ENCODE data around the gene PLOD1. TPM values are rescaled to one million over a fixed set of nuclear protein-coding genes. Genes with fewer than 3 reads are reported as not detected.

PLOD1 gene
- total and polyA plus RNA-seq, 12 donors = 37.1 to 133 (median 79.9) TPM

DNA sequence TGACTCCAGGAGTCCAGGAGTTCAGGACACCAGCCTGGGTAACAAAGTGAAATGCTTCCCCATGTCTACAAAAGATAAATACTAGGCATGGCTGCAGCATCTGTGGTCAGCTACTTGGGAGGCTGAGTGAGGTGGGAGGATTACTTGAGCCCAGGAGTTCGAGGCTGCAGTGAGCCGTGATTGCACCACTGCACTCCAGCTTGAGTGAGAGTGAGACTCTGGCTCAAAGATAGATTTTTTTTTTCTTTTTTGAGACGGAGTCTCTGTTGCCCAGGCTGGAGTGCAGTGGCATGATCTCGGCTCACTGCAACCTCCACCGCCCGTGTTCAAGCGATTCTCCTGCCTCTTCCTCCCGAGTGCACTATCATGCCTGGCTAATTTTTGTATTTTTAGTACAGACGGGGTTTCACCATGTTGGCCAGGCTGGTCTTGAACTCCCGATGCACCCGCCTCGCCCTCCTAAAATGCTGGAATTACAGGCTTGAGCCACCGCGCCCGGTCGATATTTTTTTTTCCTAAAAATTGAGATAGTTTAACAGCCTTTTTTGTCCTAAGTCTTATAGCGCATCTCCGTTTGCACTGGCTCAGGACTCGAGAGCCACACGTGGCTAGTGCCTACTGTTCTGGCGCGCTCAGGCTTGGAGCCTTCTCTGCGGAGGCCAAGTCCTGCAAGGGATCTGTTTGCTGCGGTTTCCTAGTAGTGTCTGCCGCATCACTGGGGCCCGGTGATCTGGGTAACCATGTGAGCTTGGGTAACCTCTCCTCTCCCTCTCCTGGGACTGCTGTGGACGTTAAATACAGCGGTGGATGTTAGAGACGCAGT is 44.7 kb downstream of the PLOD1 start:
- WGBS, 4 donors = 45 to 54% (median 49%) methylated on average over 25 to 29 of the region's 29 CpGs
- no peak for DNase-seq
- intact Hi-C loops (cut with DNase I) = loop anchor here in 1 of 2 donors (5.0 kb wide), 1 partner anchor 62 kb away; no protein-coding TSS in a partner anchor
- peaks cover 0 to 28% of the 10 kb centered on the region in 2 donors for H3K36me3 ChIP-seq (replicated peaks in 1 of 2)
- no peak for TF ChIP-seq POLR2A (IDR thresholded peaks at IDR 0.05)
- TF ChIP-seq, protein P1, sequence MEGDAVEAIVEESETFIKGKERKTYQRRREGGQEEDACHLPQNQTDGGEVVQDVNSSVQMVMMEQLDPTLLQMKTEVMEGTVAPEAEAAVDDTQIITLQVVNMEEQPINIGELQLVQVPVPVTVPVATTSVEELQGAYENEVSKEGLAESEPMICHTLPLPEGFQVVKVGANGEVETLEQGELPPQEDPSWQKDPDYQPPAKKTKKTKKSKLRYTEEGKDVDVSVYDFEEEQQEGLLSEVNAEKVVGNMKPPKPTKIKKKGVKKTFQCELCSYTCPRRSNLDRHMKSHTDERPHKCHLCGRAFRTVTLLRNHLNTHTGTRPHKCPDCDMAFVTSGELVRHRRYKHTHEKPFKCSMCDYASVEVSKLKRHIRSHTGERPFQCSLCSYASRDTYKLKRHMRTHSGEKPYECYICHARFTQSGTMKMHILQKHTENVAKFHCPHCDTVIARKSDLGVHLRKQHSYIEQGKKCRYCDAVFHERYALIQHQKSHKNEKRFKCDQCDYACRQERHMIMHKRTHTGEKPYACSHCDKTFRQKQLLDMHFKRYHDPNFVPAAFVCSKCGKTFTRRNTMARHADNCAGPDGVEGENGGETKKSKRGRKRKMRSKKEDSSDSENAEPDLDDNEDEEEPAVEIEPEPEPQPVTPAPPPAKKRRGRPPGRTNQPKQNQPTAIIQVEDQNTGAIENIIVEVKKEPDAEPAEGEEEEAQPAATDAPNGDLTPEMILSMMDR (IDR thresholded peaks at IDR 0.05) = no peak
- H3K4me1 ChIP-seq (replicated peaks in 1 of 2) = peaks cover 17 to 23% of the 10 kb centered on the region in 2 donors
- no peaks in the 10 kb centered on the region for H3K9me3 ChIP-seq (replicated peaks in 1 of 3)
- H3K4me3 ChIP-seq = peak overlapping the region in 1 of 4 donors; percentile 69
- H3K27me3 ChIP-seq = no peaks in the 10 kb centered on the region
- H3K27ac ChIP-seq = peak overlapping the region; percentile 42 to 94 (median 91)

- 0 to 1% (median 0%) methylated on average over 5 to 74 of the region's 74 CpGs for WGBS, 4 donors
- Histone ChIP-seq H3K27me3 (no peaks in the 10 kb centered on the region), H3K36me3 (replicated peaks in 1 of 2) (peaks cover 0 to 24% of the 10 kb centered on the region in 2 donors), H3K9me3 (replicated peaks in 1 of 3) (no peaks in the 10 kb centered on the region), H3K27ac (peak within 1 kb of the TSS; percentile 65 to 94 (median 91)), H3K4me1 (replicated peaks in 1 of 2) (peaks cover 17 to 23% of the 10 kb centered on the region in 2 donors), H3K4me3 (peak within 1 kb of the TSS; percentile 20 to 80 (median 62))
- DNase-seq = peak; percentile 97 to 99 (median 99)
- TF ChIP-seq, protein P1 (IDR thresholded peaks at IDR 0.05) = no peak
- peak; percentile 45 to 85 for TF ChIP-seq POLR2A (IDR thresholded peaks at IDR 0.05)
- intact Hi-C loops (cut with DNase I) = loop anchor here in 1 of 2 donors (5.0 kb wide), 1 partner anchor 63 kb away; no protein-coding TSS in a partner anchor
Measured at GRCh38 chr1:11979851-11980675, 45.5 kb downstream of the PLOD1 start, which contains the start of gene MFN2. Gene MFN2 (plus strand): TSS chr1:11980444. CDS start chr1:11989169, 8,725 bp downstream.

DNA sequence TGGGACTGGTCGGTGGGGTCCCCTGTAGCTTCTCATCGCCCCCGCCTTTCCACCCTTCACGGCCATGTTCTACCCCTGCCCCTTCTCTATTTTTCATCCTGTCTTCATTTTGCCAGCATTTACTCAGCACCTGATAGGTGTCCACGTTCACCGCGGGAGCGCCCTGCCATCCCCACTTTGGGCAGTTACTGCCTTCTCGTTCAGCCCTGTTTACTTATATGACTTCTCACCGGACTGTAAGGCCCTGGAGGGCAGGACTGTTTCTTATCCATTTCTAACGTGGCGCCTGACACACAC is 46.1 kb downstream of the PLOD1 start:
- TF ChIP-seq, protein P1 (IDR thresholded peaks at IDR 0.05) = no peak
- TF ChIP-seq POLR2A (IDR thresholded peaks at IDR 0.05) = no peak
- intact Hi-C loops (cut with DNase I) = no loop called here
- peak in 1 of 7 donors; percentile 70 for DNase-seq
- WGBS, 4 donors = 0 to 2% (median 0%) methylated on average over 8 to 12 of the region's 12 CpGs
- H3K27me3 ChIP-seq = no peaks in the 10 kb centered on the region
- no peaks in the 10 kb centered on the region for H3K9me3 ChIP-seq (replicated peaks in 1 of 3)
- H3K4me3 ChIP-seq = peak overlapping the region; percentile 20 to 80 (median 62)
- peak overlapping the region; percentile 65 to 94 (median 91) for H3K27ac ChIP-seq
- peaks cover 0 to 21% of the 10 kb centered on the region in 2 donors for H3K36me3 ChIP-seq (replicated peaks in 1 of 2)
- H3K4me1 ChIP-seq (replicated peaks in 1 of 2) = peaks cover 17 to 23% of the 10 kb centered on the region in 2 donors
